IPS-11a (cell line): Measurements from ENCODE around the gene GIMAP7.
"Not testable (repeated sequence)": the region's sequence is repeated elsewhere in the genome, so short reads cannot be mapped to it uniquely, and the experiment has no call there.

Experiments
- H3K4me3 ChIP-seq: one replicate; pipeline ENCODE4 v1.5.1; 2013; ENCODE audit warnings: low read depth, low read length, control low read depth

Gene GIMAP7

GRCh38 chr7:150511048-150511447 lies 3.6 kb upstream of the GIMAP7 start:
- H3K4me3 ChIP-seq, result no peak overlapping the region

DNA sequence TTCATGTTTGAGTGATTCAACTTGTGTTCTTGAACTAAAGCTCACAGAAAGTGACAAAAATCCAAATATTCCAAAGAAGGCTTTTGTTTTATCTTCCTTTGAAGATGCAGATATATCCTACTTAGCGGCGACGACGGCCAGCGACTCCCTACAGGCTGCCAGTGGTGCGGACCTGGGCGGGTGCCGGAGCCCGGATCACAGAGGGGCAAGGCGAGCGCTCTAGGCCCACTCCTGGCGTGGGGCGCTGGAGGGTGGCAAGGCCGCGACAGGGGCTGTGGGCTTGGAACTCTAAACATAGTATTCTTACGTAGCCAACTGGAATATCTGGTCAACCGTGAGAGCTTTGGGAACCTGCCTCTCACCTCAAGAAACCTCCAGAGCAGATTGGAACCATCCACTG lies 914 bp upstream of the GIMAP7 start:
- no peak overlapping the region for H3K4me3 ChIP-seq

DNA sequence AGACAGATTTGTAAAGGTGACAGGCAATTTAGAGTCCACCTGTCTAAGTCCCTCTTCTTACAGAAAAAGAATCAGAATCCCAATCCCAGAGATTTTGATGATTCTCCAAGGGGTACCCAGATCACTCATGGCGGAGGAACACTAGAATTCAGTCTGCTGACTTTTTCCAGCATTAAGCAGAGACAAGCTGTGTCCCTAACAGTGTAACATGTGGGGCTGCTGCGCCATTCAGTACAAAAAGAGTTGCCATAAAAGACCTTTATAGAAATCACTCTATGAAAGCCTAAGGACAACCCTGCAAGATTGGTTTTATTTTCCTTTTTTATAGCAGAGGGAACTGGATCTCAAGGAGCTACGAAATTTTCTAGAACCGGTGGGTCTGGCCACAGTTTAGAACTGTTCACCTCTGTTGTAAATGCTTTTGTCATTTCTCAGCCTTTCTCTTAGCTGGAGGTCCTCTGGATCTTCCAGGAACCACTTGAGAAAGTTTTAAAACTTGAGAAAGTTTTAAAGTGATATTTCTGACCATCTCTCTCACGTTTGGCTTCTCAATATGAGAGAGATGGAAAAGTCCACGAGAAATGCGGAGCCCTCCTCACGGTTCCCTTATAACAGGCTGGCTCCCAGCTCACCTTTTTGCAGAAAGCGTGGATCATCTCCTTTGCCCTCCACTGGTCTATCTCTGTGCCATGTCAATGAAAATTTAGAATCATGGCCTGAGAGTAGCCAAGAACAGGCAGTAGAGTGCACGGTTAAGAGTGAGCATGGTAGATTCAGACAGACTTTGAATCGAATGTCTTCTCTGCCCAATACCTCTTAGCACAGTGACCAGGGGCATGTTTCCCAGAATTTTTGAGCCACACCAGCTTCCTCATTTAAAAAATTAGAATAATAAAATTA lies 826 bp downstream of the GIMAP7 start:
- H3K4me3 ChIP-seq, result no peak overlapping the region

- no peak overlapping the region for H3K4me3 ChIP-seq
Measured at GRCh38 chr7:150516956-150517745, 2.5 kb downstream of the GIMAP7 start.

DNA sequence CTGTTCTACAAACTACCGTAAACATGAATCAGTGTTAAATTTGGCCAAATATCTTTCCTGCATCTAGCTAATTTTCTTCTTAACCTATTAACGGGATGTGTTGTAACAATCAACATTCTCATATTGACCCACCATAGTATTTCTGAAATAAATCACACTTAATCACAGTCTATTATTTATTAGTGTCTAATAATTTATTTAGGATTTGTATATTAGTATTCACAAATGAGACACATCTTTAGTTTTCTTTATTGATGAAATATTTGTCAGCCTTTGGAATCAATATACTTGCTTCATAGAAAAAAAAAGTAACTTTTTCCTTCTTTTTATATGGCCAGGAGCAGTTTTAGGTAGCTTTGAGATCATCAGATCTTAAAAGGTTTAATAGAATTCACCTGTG lies 4.6 kb downstream of the GIMAP7 start:
- H3K4me3 ChIP-seq, result no peak overlapping the region

DNA sequence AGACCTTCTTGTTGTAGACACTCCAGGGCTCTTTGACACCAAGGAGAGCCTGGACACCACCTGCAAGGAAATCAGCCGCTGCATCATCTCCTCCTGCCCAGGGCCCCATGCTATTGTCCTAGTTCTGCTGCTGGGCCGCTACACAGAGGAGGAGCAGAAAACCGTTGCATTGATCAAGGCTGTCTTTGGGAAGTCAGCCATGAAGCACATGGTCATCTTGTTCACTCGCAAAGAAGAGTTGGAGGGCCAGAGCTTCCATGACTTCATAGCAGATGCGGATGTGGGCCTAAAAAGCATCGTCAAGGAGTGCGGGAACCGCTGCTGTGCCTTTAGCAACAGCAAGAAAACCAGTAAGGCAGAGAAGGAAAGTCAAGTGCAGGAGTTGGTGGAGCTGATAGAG lies 5.5 kb downstream of the GIMAP7 start:
- H3K4me3 ChIP-seq, result no peak overlapping the region

GRCh38 chr7:150522931-150523330 lies 8.3 kb downstream of the GIMAP7 start:
- H3K4me3 ChIP-seq, result not testable (repeated sequence)

DNA sequence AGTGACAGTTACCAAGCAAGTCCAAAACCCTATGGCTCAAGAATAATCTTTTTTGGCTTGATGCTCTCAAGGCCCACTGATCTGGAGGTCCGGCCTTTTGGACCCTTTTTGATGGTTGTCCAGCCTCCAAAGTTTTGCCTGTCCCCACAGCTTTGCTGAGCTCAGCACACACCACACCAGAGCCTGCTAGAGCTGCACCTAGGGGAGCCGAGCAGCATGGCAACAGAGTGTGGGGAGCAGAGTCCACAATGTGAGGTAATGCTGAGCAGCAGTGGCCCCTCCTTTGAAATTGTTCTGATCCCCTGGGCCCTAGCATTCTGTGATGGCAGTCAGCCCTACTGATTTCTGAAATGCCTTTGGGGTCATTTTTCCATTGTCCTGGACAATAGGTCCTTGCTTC lies 9.3 kb downstream of the GIMAP7 start:
- H3K4me3 ChIP-seq, result no peak overlapping the region

DNA sequence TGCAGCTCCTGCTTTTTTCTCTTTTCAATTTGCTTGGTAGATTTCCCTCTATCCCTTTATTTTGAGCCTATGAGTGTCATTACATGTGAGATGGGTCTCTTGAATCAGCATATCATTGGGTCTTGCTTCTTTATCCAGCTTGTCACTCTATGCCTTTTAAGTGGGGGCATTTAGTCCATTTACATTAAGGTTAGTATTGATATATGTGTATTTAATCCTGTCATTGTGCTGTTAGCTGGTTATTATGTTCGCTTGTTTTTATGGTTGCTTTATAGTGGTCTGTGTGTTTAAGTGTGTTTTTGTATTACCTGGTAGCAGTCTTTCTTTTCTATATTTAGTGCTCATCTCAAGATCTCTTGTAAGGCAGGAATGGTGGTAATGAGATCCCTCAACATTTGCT lies 17.0 kb downstream of the GIMAP7 start:
- H3K4me3 ChIP-seq, result no peak overlapping the region

GRCh38 chr7:150538259-150538658 lies 23.6 kb downstream of the GIMAP7 start:
- H3K4me3 ChIP-seq, result no peak overlapping the region

- no peak overlapping the region for H3K4me3 ChIP-seq
Measured at GRCh38 chr7:150553163-150553562, 38.5 kb downstream of the GIMAP7 start.

GRCh38 chr7:150556521-150557138 lies 42.0 kb downstream of the GIMAP7 start:
- no peak overlapping the region for H3K4me3 ChIP-seq

GRCh38 chr7:150560486-150560885 lies 45.8 kb downstream of the GIMAP7 start:
- no peak overlapping the region for H3K4me3 ChIP-seq

DNA sequence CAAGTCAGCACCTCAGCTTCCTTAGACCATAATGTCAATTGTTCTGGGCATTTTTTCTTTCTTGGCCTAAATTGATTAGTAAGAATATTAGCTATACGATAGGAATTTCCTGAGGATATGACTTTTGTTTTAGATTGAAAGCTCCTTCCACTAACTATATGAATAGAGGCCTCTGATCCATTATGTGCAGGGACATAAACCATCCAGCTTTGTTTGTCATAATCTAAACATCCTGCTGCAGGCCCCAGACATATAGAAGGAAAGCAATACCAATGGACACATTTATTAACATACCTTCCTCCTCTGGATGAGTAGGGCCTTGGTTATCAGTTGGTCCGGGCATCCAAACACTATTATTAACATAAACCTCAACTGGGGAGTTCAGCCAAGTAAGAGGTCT lies 48.2 kb downstream of the GIMAP7 start:
- no peak overlapping the region for H3K4me3 ChIP-seq

DNA sequence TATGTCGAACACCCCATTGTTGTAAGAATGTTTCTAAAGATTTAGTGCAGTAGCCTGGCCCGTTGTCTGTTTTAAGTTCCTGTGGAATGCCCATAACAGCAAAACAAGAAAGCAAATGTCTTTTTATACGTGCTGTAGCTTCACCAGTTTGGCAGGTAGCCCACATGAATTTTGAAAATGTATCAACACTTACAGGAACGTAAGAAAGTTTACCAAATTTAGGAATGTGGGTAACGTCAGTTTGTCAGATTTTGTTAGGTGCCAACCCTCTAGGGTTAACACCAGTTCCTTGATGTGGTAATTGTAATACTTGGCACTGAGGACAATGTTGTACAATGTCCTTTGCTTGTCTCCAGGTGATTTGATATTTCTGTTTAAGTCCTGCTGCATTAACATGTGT lies 49.3 kb downstream of the GIMAP7 start:
- H3K4me3 ChIP-seq, result no peak overlapping the region

- no peak overlapping the region for H3K4me3 ChIP-seq
Measured at GRCh38 chr7:150564566-150564965, 49.9 kb downstream of the GIMAP7 start.

DNA sequence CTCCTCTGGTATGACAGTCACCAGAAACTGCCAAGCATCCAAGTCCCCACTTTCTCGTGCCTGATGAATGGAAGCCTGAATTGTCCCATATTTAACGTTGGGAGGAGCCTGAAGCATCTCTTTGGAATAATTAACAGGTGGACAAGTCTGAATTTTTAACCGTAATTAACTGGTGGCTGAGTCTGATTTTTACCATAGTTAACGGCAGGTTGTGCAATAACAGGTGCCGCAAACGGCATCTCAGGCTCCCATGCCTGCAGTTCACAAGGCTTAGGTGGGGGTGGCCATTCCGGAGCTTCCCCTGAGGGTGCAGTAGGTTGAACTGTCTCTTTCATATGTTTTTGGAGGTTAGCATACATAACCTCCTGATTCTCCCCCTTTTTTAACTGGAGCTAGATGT lies 50.6 kb downstream of the GIMAP7 start:
- H3K4me3 ChIP-seq, result no peak overlapping the region

DNA sequence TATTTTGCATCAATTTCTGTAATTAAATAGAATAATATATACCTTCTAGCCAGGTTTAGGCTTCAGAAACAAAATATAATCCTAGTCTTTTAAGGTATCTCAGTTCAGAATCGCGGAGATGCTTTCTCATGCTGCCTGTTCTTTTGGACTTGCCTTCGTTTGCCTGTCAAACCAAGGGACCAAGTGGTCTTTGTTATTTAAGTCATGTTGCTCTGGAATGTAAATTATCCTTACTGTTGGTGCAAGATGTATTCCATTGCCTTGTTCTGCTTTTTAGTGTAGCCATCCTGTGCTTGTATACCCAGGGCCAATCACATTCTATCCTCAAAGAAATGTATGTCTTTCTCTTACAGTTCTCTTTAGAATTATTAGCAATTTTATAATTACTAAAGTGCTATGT lies 51.5 kb downstream of the GIMAP7 start:
- H3K4me3 ChIP-seq, result no peak overlapping the region

GRCh38 chr7:150566572-150566971 lies 51.9 kb downstream of the GIMAP7 start:
- no peak overlapping the region for H3K4me3 ChIP-seq

DNA sequence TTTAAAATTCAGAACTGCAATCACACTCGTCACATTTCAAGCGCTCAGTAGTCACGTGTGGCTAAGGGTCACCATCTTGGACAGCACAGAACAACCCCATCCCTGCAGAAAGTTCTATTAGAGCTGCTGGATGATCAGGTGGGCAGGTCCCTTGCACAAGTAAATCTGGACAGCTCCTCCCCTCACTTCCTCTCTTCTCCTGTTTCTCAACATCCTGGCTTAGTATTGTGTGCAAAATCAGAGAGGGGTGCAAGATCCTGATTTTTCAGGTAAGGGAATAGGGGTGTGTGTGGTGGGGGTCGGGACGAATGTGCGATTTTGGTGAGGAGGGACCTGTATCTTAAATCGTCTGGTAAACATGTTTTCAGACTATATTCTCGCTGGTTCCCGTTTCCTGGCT lies 52.5 kb downstream of the GIMAP7 start, which contains the start of gene GIMAP4:
Gene GIMAP4, plus strand, starts transcription at position 222 of the 400 bp plus-strand sequence. CDS start 2,512 bp downstream, outside the sequence.
- H3K4me3 ChIP-seq, result no peak within 1 kb of the TSS

- H3K4me3 ChIP-seq, result no peak overlapping the region
Measured at GRCh38 chr7:150567871-150568301, 53.2 kb downstream of the GIMAP7 start.
